Measurements from ENCODE around the gene BTF3L4. TPM values are rescaled to one million over a fixed set of nuclear protein-coding genes. Genes with fewer than 3 reads are reported as not detected.

Gene BTF3L4
- total and polyA plus RNA-seq, 2 experiments from 2014 or later, result 67.5 to 80.2 TPM

DNA sequence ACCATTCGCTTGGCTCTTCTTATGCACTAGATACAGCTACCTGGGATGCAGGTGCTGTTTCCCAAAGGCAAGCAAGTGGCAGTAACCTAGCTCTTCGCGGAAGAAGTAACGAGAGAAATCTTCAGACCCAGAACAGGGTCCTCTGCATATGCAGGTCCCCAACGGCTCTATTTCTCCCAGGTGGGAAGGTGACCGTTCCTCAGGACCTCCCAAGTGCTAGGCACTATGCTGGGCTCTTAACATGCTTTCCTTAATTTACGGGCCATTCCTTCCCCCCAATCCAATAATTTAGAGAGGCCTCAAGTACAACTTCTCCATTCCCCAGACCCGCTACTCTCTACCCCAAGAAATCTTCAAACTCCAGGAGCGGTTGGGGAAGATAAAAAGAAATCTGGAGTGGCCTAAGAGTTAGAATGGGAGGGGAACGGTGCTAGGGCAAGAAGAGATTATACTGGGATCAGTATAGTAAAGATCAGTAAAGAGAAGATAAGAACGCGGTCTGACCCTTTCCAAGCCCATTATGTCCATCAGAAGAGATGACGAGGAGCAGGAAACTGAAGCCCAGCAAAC is 1.5 kb upstream of the BTF3L4 start:
- Histone ChIP-seq H4K20me1 (ENCODE audit: insufficient read depth, poor library complexity, severe bottlenecking) (peaks cover 24% of the 10 kb centered on the region), H3K9me2 (replicated peaks; ENCODE audit: insufficient read depth) (no peaks in the 10 kb centered on the region), H3K27me3 (no peaks in the 10 kb centered on the region), H3K9me3 (ENCODE audit: low read depth) (no peaks in the 10 kb centered on the region), H3K79me2 (peaks cover 86% of the 10 kb centered on the region), H3K27ac (peak overlapping the region; percentile 92), H2AFZ (peak overlapping the region; percentile 60), H3K4me3 (peak overlapping the region; percentile 59), H3K4me1 (ENCODE audit: insufficient read depth) (peaks cover 20% of the 10 kb centered on the region), H3K4me2 (peak overlapping the region; percentile 86), H3K36me3 (replicated peaks; ENCODE audit: insufficient read depth, low read depth) (no peaks in the 10 kb centered on the region)
- TF ChIP-seq EZH2phosphoT487 (IDR thresholded peaks at IDR 0.05; ENCODE audit: low read depth, severe bottlenecking, unreplicated experiment) (no peak), EZH2 (IDR thresholded peaks at IDR 0.05; ENCODE audit: borderline replicate concordance) (no peak)
- TF ChIP-seq, protein P1, sequence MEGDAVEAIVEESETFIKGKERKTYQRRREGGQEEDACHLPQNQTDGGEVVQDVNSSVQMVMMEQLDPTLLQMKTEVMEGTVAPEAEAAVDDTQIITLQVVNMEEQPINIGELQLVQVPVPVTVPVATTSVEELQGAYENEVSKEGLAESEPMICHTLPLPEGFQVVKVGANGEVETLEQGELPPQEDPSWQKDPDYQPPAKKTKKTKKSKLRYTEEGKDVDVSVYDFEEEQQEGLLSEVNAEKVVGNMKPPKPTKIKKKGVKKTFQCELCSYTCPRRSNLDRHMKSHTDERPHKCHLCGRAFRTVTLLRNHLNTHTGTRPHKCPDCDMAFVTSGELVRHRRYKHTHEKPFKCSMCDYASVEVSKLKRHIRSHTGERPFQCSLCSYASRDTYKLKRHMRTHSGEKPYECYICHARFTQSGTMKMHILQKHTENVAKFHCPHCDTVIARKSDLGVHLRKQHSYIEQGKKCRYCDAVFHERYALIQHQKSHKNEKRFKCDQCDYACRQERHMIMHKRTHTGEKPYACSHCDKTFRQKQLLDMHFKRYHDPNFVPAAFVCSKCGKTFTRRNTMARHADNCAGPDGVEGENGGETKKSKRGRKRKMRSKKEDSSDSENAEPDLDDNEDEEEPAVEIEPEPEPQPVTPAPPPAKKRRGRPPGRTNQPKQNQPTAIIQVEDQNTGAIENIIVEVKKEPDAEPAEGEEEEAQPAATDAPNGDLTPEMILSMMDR (IDR thresholded peaks at IDR 0.05; ENCODE audit: poor library complexity), result no peak
- DNase-seq (ENCODE audit: low spot score), result peak; percentile 5
- WGBS (ENCODE audit: low lambda C conversion rate, missing lambda C conversion rate), result 2% methylated on average over 13 of the region's 13 CpGs

DNA sequence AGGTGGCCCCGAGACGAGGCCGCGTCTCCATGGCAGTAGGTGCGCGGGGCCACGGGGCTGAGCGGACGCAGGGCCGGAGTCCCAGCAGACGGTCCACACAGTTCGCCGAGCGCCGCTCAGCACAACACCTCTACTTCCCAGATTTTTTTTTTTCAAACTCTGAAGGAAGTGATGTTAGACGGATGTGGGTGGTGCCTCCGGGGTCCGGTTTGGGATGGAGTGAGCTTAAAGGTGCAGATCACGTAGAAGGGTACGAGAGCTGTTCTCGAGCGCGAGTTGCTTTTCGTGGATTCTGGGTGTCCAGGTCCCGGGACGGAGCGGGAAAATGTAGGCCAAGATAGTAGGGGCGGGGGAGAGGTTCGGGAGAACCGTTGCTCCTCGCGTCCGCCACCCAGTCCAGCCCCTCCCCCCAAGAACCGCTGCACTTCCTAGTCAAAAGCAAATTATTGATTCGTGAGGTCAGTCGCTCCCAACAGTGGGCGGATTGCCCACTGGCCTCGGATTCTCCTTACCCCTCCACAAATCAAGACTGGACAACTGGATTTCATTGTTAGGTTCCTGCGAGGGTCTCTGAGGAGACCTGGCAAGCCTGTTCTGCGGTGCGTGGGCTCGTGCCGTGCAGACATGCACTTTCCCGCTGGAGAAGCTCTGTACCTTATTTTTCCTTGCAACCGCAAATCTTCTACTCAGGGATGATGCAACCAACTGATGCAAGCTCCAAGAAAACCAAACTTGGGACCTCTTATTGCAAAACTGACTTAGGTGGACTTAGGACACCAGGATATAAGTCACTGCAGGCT is 829 bp upstream of the BTF3L4 start, which contains the start of gene TXNDC12:
Gene TXNDC12, minus strand, starts transcription at position 126 of the 800 bp plus-strand sequence. Its CDS starts 95 bp downstream, at position 31.
- peak within 1 kb of the TSS; percentile 60 for H2AFZ ChIP-seq
- no peaks in the 10 kb centered on the region for H3K36me3 ChIP-seq (replicated peaks; ENCODE audit: insufficient read depth, low read depth)
- no peaks in the 10 kb centered on the region for H3K27me3 ChIP-seq
- H3K79me2 ChIP-seq, result peaks cover 86% of the 10 kb centered on the region
- TF ChIP-seq EZH2 (IDR thresholded peaks at IDR 0.05; ENCODE audit: borderline replicate concordance) (no peak), EZH2phosphoT487 (IDR thresholded peaks at IDR 0.05; ENCODE audit: low read depth, severe bottlenecking, unreplicated experiment) (no peak)
- TF ChIP-seq, protein P1 (IDR thresholded peaks at IDR 0.05; ENCODE audit: poor library complexity), result no peak
- no peaks in the 10 kb centered on the region for H3K9me3 ChIP-seq (ENCODE audit: low read depth)
- no peaks in the 10 kb centered on the region for H3K9me2 ChIP-seq (replicated peaks; ENCODE audit: insufficient read depth)
- peak within 1 kb of the TSS; percentile 59 for H3K4me3 ChIP-seq
- peak within 1 kb of the TSS; percentile 86 for H3K4me2 ChIP-seq
- H3K27ac ChIP-seq, result peak within 1 kb of the TSS; percentile 92
- peaks cover 20% of the 10 kb centered on the region for H3K4me1 ChIP-seq (ENCODE audit: insufficient read depth)
- under 1% methylated on average over 45 of the region's 45 CpGs for WGBS (ENCODE audit: low lambda C conversion rate, missing lambda C conversion rate)
- peaks cover 31% of the 10 kb centered on the region for H4K20me1 ChIP-seq (ENCODE audit: insufficient read depth, poor library complexity, severe bottlenecking)
- DNase-seq (ENCODE audit: low spot score), result peak; percentile 92

DNA sequence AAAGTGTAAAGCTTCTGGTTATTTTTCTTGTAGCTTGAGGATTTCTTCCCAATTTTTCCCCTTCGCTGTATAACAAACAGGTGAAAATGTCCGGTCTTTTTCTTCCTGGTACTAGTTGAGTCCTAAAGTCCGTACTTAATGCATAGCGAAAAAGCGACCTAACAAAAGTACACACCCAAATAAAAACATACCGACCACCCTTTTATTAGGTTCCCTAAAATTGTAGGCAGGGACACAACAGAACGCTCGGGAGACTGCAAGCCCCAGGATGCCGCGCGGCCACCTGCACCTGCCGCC is 281 bp upstream of the BTF3L4 start:
- WGBS (ENCODE audit: low lambda C conversion rate, missing lambda C conversion rate), result 1% methylated on average over 12 of the region's 12 CpGs
- Histone ChIP-seq H3K4me2 (peak overlapping the region; percentile 86), H2AFZ (peak overlapping the region; percentile 60), H3K27me3 (no peaks in the 10 kb centered on the region), H3K36me3 (replicated peaks; ENCODE audit: insufficient read depth, low read depth) (no peaks in the 10 kb centered on the region), H3K9me3 (ENCODE audit: low read depth) (no peaks in the 10 kb centered on the region), H3K79me2 (peaks cover 86% of the 10 kb centered on the region), H3K4me3 (peak overlapping the region; percentile 59), H4K20me1 (ENCODE audit: insufficient read depth, poor library complexity, severe bottlenecking) (peaks cover 31% of the 10 kb centered on the region), H3K27ac (peak overlapping the region; percentile 92), H3K4me1 (ENCODE audit: insufficient read depth) (peaks cover 20% of the 10 kb centered on the region), H3K9me2 (replicated peaks; ENCODE audit: insufficient read depth) (no peaks in the 10 kb centered on the region)
- no peak for DNase-seq (ENCODE audit: low spot score)
- no peak for TF ChIP-seq EZH2 (IDR thresholded peaks at IDR 0.05; ENCODE audit: borderline replicate concordance)
- no peak for TF ChIP-seq EZH2phosphoT487 (IDR thresholded peaks at IDR 0.05; ENCODE audit: low read depth, severe bottlenecking, unreplicated experiment)
- TF ChIP-seq, protein P1 (IDR thresholded peaks at IDR 0.05; ENCODE audit: poor library complexity), result no peak

Data from hepatocyte (in vitro differentiated cells).